ENCODE measurements around the gene NSA2. TPM values are rescaled to one million over a fixed set of nuclear protein-coding genes. Genes with fewer than 3 reads are reported as not detected.

NSA2 gene
- polyA plus RNA-seq, 3 donors: 72.2 to 159 (median 124) TPM

- H3K27ac ChIP-seq (ENCODE audit: low read depth, low read length): no peak overlapping the region
- WGBS, 3 donors: 89 to 93% (median 92%) methylated on average over 21 of the region's 21 CpGs
Measured at GRCh38 chr5:74798977-74799911, 32.2 kb downstream of the NSA2 start.

GRCh38 chr5:74801197-74801596 is 34.1 kb downstream of the NSA2 start:
- 79 to 83% (median 82%) methylated on average over 3 of the region's 3 CpGs for WGBS, 3 donors

GRCh38 chr5:74801941-74802340 is 34.9 kb downstream of the NSA2 start:
- no peak overlapping the region for H3K27ac ChIP-seq (ENCODE audit: low read depth, low read length)
- 23 to 44% (median 39%) methylated on average over 1 of the region's 1 CpG for WGBS, 3 donors

More at GRCh38 chr5:74801197-74801596, 34.1 kb downstream of the NSA2 start:
- no peak overlapping the region for H3K27ac ChIP-seq (ENCODE audit: low read depth, low read length)

- whole genome bisulfite sequencing, 3 donors: 91 to 96% (median 96%) methylated on average over 4 of the region's 4 CpGs
- no peak overlapping the region for H3K27ac ChIP-seq (ENCODE audit: low read depth, low read length)
Measured at GRCh38 chr5:74810915-74811314, 43.9 kb downstream of the NSA2 start.

GRCh38 chr5:74816875-74817274 is 49.8 kb downstream of the NSA2 start:
- WGBS, 3 donors: 26 to 57% (median 34%) methylated on average over 1 of the region's 1 CpG
- no peak overlapping the region for H3K27ac ChIP-seq (ENCODE audit: low read depth, low read length)

- 94 to 98% (median 95%) methylated on average over 1 of the region's 1 CpG for WGBS, 3 donors
- no peak overlapping the region for H3K27ac ChIP-seq (ENCODE audit: low read depth, low read length)
Measured at GRCh38 chr5:74822288-74822687, 55.2 kb downstream of the NSA2 start.

- no peak overlapping the region for H3K27ac ChIP-seq (ENCODE audit: low read depth, low read length)
- WGBS, 3 donors: 89 to 94% (median 93%) methylated on average over 7 of the region's 7 CpGs
Measured at GRCh38 chr5:74829413-74829812, 62.4 kb downstream of the NSA2 start.

Other genes with a start within 250 kb of the NSA2 start
- gene ENC1, start 126.5 kb upstream of the NSA2 start, polyA plus RNA-seq: 10 to 100 TPM in 1 of 3 donors, 1 to 10 TPM in 2; 4.4 to 11.1 (median 5.4) TPM
- 10 to 100 TPM; 47.0 to 73.6 (median 68.6) TPM for gene HEXB, start 82.0 kb upstream of the NSA2 start, polyA plus RNA-seq
- 10 to 100 TPM in 2 of 3 donors, 1 to 10 TPM in 1; 7.8 to 13.2 (median 12.5) TPM for gene GFM2, start 132 bp upstream of the NSA2 start, polyA plus RNA-seq
- under 1 TPM in 2 of 3 donors, not detected in 1; 0.30 to 0.39 TPM for gene FAM169A, start 99.1 kb downstream of the NSA2 start, polyA plus RNA-seq